B cell (primary cell): ENCODE data around the gene THBS2. TPM values are rescaled to one million over a fixed set of nuclear protein-coding genes. Genes with fewer than 3 reads are reported as not detected.

ENCODE experiments used
- ATAC-seq: fragments of 200-7000 bp; cut with Tn5 transposase; one replicate; pipeline ENCODE4 v1.10.0; 2021; ENCODE audit warnings: low read depth, mild to moderate bottlenecking, moderate number of reproducible peaks, moderate library complexity
- CTCF ChIA-PET: fragments of 350-600 bp; sonication (Branson Sonifier 250); formaldehyde crosslinking; loops from one replicate; lab custom pipeline; 2021; ENCODE audit warnings: antibody characterized with exemption, inconsistent platforms; lab: Charles Lee
- POLR2A ChIA-PET: fragments of 350-600 bp; sonication (Branson Sonifier 250); formaldehyde crosslinking; loops from one replicate; lab custom pipeline; 2021; ENCODE audit warnings: antibody characterized with exemption; lab: Charles Lee
- DNase-seq: peaks from one replicate; pipeline ENCODE4 v3.0.0; 2013
- H2AFZ ChIP-seq: 2 replicates; pipeline ENCODE4 v1.6.1; 2012; ENCODE audit warnings: mild to moderate bottlenecking, low read depth, low read length; ENCODE audit not compliant: insufficient read depth, poor library complexity, severe bottlenecking
- H3K27ac ChIP-seq, 2 donors: 1 replicate in 1 of 2; 2 replicates in 1 of 2; pipeline ENCODE4 v1.5.1; 2012 to 2013; ENCODE audit warnings: low read length in 2 of 2, mild to moderate bottlenecking in 2 of 2, moderate library complexity in 1 of 2
- H3K27me3 ChIP-seq, 4 experiments: fragments of 200-600 bp in 1 of 4; sonication (generic) in 1 of 4; replicated peaks in 1 of 4; 1 replicate in 2 of 4; 2 replicates in 2 of 4; pipeline versions ENCODE4 v1.6.1 to v1.7.0; 2013 to 2016; ENCODE audit warnings: low read length in 3 of 4, mild to moderate bottlenecking in 2 of 4, mixed read lengths in 1 of 4, moderate library complexity in 1 of 4; ENCODE audit not compliant: insufficient read depth in 4 of 4, control insufficient read depth in 3 of 4; ENCODE audit errors: control extremely low read depth in 1 of 4
- H3K36me3 ChIP-seq, 2 experiments: replicated peaks in 1 of 2; 1 replicate in 1 of 2; 2 replicates in 1 of 2; pipeline versions ENCODE4 v1.6.1 to v1.7.1; 2013; ENCODE audit warnings: low read length in 1 of 2; ENCODE audit not compliant: insufficient read depth in 2 of 2, control insufficient read depth in 1 of 2; ENCODE audit errors: control extremely low read depth in 1 of 2, extremely low read depth in 1 of 2
- H3K4me1 ChIP-seq, 2 donors: fragments of 200-600 bp in 1 of 2; sonication (generic) in 1 of 2; 1 replicate in 1 of 2; 2 replicates in 1 of 2; pipeline versions ENCODE4 v1.5.1 to v1.6.1; 2013 to 2017; ENCODE audit warnings: low read length in 2 of 2; ENCODE audit not compliant: control insufficient read depth in 2 of 2, insufficient read depth in 2 of 2
- H3K4me2 ChIP-seq: replicated peaks from 2 replicates; pipeline ENCODE3; 2012; ENCODE audit warnings: mild to moderate bottlenecking, low read depth, low read length; ENCODE audit not compliant: poor library complexity, severe bottlenecking
- H3K4me3 ChIP-seq, 5 experiments: fragments of 200-600 bp in 1 of 5; sonication (generic) in 1 of 5; 1 replicate in 3 of 5; 2 replicates in 2 of 5; pipeline versions ENCODE4 v1.5.1 to v1.7.0; 2011 to 2016; ENCODE audit warnings: low read length in 4 of 5, mild to moderate bottlenecking in 4 of 5, low read depth in 2 of 5, control low read depth in 1 of 5, moderate library complexity in 1 of 5; ENCODE audit not compliant: insufficient read depth in 1 of 5; ENCODE audit errors: control extremely low read depth in 1 of 5, extremely low read depth in 1 of 5
- H3K79me2 ChIP-seq: fragments of 200-600 bp; sonication (generic); one replicate; pipeline ENCODE4 v1.6.0; 2016; ENCODE audit warnings: low read length; ENCODE audit not compliant: control insufficient read depth, insufficient read depth
- H3K9ac ChIP-seq: fragments of 200-600 bp; sonication (generic); 2 replicates; pipeline ENCODE4 v1.6.1; 2017; ENCODE audit warnings: mild to moderate bottlenecking, low read length, moderate library complexity
- H3K9me3 ChIP-seq, 3 donors: one replicate each; pipeline versions ENCODE4 v1.6.1 to v1.7.1; 2013; ENCODE audit warnings: low read length in 2 of 3; ENCODE audit not compliant: control insufficient read depth in 2 of 3, insufficient read depth in 1 of 3; ENCODE audit errors: control extremely low read depth in 1 of 3
- H4K20me1 ChIP-seq: 2 replicates; pipeline ENCODE4 v1.6.0; 2012; ENCODE audit warnings: mild to moderate bottlenecking, low read length; ENCODE audit not compliant: insufficient read depth, control insufficient read depth, poor library complexity, severe bottlenecking
- H3K27ac Mint-ChIP-seq: one replicate; pipeline ENCODE4 v1.8.0; 2021; ENCODE audit warnings: mixed read lengths
- H3K27me3 Mint-ChIP-seq: one replicate; pipeline ENCODE4 v1.8.0; 2021; ENCODE audit warnings: mixed read lengths
- H3K4me1 Mint-ChIP-seq: one replicate; pipeline ENCODE4 v1.8.0; 2021; ENCODE audit warnings: mixed read lengths
- H3K4me3 Mint-ChIP-seq: one replicate; pipeline ENCODE4 v1.8.0; 2021; ENCODE audit warnings: mixed read lengths
- H3K9me3 Mint-ChIP-seq: one replicate; pipeline ENCODE4 v1.8.0; 2022; ENCODE audit warnings: mixed read lengths; ENCODE audit not compliant: insufficient read depth
- EZH2 ChIP-seq: IDR thresholded peaks from 2 replicates; pipeline ENCODE4 v1.6.1; 2012; ENCODE audit warnings: borderline replicate concordance, low read depth, mild to moderate bottlenecking, moderate library complexity, low read length; ENCODE audit not compliant: insufficient read depth, poor library complexity, severe bottlenecking
- WGBS: methylation state at CpG from one replicate; pipeline ENCODE4 v1.1.5; 2013; ENCODE audit warnings: missing lambda C conversion rate; ENCODE audit not compliant: insufficient coverage; 5-methylcytosine and 5-hydroxymethylcytosine counted together
- intact Hi-C: fragments of 100-400 bp; cut with micrococcal nuclease; formaldehyde crosslinking; loops from one replicate; pipeline ENCODE4 v1.10.0; 2022
- polyA plus RNA-seq: library from polyadenylated mRNA; depleted of rRNA; stranded (reverse); fragments of >200 nt; gene quantifications from 2 replicates; pipeline ENCODE4 v1.2.3, GENCODE V29; 2012
- total RNA-seq, 2 donors: library from RNA; stranded (reverse); fragments of 120-200 nt in 1 of 2; gene quantifications; 1 replicate in 1 of 2; 2 replicates in 1 of 2; pipeline versions ENCODE4 v1.2.3 to v1.2.4, GENCODE V29; 2013 to 2022
- TF ChIP-seq, protein P1 (sequence below): fragments of 200-600 bp; IDR thresholded peaks from one replicate; pipeline ENCODE4 v1.8.0; 2022; ENCODE audit warnings: antibody characterized with exemption, mild to moderate bottlenecking

THBS2 gene
- total and polyA plus RNA-seq, 2 donors (not counting 1 experiment from before 2014, with no cell fraction given): not detected

DNA sequence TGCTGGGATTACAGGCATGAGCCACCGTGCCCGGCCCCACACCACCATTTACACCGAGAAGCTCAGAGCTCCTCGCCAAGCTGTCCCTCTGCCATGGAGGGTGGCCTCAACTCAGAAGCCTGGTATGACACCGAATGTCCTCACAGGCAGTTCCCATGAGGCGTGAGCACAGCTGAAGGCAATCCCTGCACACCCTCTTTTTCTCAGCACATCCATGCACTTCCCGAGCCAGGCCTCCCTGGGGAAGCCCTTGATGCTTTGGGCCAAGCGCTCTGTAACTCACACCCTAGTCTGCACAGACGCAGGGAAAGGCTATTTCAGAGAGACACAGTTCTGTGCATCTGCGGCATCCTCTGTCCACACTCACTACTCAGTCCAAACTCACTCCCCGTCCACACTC lies 18.4 kb downstream of the THBS2 start:
- H2AFZ ChIP-seq: no peak overlapping the region
- no peak overlapping the region for H3K27ac ChIP-seq
- DNase-seq: no peak
- H3K4me3 ChIP-seq: no peak overlapping the region
- no peak for ATAC-seq
- no peaks in the 10 kb centered on the region for H3K79me2 ChIP-seq
- Mint-ChIP-seq H3K27me3 (no peaks in the 10 kb centered on the region), H3K9me3 (peaks cover 14% of the 10 kb centered on the region), H3K4me3 (no peak overlapping the region), H3K4me1 (no peaks in the 10 kb centered on the region), H3K27ac (no peak overlapping the region)
- TF ChIP-seq, protein P1, sequence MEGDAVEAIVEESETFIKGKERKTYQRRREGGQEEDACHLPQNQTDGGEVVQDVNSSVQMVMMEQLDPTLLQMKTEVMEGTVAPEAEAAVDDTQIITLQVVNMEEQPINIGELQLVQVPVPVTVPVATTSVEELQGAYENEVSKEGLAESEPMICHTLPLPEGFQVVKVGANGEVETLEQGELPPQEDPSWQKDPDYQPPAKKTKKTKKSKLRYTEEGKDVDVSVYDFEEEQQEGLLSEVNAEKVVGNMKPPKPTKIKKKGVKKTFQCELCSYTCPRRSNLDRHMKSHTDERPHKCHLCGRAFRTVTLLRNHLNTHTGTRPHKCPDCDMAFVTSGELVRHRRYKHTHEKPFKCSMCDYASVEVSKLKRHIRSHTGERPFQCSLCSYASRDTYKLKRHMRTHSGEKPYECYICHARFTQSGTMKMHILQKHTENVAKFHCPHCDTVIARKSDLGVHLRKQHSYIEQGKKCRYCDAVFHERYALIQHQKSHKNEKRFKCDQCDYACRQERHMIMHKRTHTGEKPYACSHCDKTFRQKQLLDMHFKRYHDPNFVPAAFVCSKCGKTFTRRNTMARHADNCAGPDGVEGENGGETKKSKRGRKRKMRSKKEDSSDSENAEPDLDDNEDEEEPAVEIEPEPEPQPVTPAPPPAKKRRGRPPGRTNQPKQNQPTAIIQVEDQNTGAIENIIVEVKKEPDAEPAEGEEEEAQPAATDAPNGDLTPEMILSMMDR: no peak
- no peak for TF ChIP-seq EZH2
- H3K36me3 ChIP-seq: no peaks in the 10 kb centered on the region
- no peaks in the 10 kb centered on the region for H3K27me3 ChIP-seq
- H3K9me3 ChIP-seq: peaks cover 0 to 43% (median 0%) of the 10 kb centered on the region in 3 donors
- H3K4me1 ChIP-seq: no peaks in the 10 kb centered on the region
- intact Hi-C loops: no loop called here
- H3K9ac ChIP-seq: no peak overlapping the region
- H4K20me1 ChIP-seq: no peaks in the 10 kb centered on the region
- POLR2A ChIA-PET: no interaction called here
- WGBS: 93% methylated on average over 11 of the region's 11 CpGs
- H3K4me2 ChIP-seq: no peak overlapping the region
- CTCF ChIA-PET: no interaction called here

DNA sequence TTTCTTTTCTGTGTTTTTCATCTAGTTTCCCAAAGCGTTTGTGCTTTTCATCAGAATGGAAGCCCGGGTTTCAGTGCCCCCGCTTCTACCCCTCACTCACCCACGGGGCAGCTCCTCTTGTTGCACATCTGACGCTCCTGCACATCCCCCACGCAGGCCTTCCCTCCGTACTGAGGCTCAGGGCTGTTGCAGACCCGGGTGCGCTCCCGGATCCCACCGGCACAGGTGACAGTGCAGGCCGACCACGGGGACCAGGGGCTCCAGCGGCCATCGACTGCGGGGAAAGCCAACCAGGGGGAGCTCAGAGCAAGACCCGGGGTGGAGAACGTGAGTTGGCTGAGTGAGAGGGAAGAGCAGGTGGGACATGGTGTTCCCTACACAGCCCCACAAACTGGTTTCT lies 19.0 kb downstream of the THBS2 start:
- no peak overlapping the region for H3K27ac Mint-ChIP-seq
- peaks cover 14% of the 10 kb centered on the region for H3K9me3 Mint-ChIP-seq
- intact Hi-C loops: no loop called here
- Histone ChIP-seq H3K4me2 (no peak overlapping the region), H3K36me3 (no peaks in the 10 kb centered on the region), H3K9ac (no peak overlapping the region), H3K27ac (no peak overlapping the region), H3K4me3 (no peak overlapping the region), H3K9me3 (peaks cover 0 to 43% (median 0%) of the 10 kb centered on the region in 3 donors), H2AFZ (no peak overlapping the region), H3K4me1 (no peaks in the 10 kb centered on the region), H4K20me1 (no peaks in the 10 kb centered on the region), H3K79me2 (no peaks in the 10 kb centered on the region), H3K27me3 (no peaks in the 10 kb centered on the region)
- no peak for ATAC-seq
- TF ChIP-seq, protein P1: no peak
- POLR2A ChIA-PET: no interaction called here
- no peaks in the 10 kb centered on the region for H3K4me1 Mint-ChIP-seq
- no peak overlapping the region for H3K4me3 Mint-ChIP-seq
- DNase-seq: no peak
- CTCF ChIA-PET: no interaction called here
- H3K27me3 Mint-ChIP-seq: no peaks in the 10 kb centered on the region
- 93% methylated on average over 17 of the region's 18 CpGs for WGBS
